ENCODE data around the gene GALNT7.

GRCh38 chr4:173205656-173206055 lies 37.0 kb downstream of the GALNT7 start:
- TF ChIP-seq CTCF (IDR thresholded peaks at IDR 0.05) (no peak), EP300 (IDR thresholded peaks at IDR 0.05) (no peak)

Measured in ovary (tissue), 3 donors.